Activated CD4-positive, CD25-positive, alpha-beta regulatory T cell (primary cell): ENCODE measurements around the gene CHST8.
"Not testable (repeated sequence)": the region's sequence is repeated elsewhere in the genome, so short reads cannot be mapped to it uniquely, and the experiment has no call there.

Experiments used
- DNase-seq, 4 experiments: peaks; one replicate each; lab custom pipeline; 2025; lab: John Stamatoyannopoulos, UW

Gene CHST8

DNA sequence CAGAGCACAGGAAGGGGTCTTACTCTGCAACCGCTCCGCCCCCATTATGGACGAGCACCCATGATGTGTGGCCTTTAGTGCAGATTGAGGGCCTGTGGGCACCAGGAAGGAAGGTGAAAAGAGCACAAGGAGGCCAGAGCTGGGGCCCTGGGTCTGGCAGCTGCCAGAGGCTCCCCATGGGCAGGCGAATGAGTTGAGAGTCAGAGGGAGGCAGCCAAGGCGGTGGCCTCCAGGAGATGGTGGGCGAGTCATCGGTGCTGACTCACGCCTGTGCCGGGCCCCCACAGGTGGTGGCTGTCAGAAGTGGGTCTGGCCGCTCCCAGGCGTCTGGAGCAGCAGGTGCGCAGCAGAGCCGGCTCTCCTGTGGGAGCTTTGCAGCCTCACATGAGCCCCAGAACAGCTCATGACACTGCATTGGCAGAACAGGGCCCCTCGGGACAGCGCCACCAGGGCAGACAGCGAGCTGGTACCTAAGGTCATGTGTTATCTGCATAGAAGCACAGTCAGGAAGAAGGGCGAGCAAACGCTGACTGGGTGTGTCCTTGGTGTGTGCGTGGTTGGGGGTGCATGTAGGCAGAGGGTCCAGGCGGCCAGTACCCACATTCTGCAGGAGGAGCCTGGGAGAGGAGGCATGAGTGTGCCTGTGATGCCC, 68.8 kb downstream of the CHST8 start:
- no peak for DNase-seq

DNA sequence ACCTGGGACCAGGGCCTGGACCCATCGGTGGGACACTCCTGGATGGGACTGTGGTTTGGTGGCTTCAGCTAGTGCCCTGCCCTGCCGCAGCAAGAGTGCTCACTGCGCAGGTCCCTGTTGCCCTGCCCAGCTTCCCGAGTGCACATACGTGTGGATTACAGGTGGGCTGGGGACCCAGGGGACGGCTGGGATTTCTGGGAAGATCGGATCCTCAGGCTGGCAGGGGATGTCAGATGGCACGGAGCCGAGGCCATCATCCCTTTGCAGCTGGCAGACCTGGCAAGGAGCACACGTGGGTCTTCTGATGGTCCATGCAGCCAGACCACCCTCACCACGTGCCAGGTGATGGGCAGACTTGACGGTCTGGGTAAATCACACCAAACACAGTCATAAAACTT, 69.3 kb downstream of the CHST8 start:
- DNase-seq = no peak

DNA sequence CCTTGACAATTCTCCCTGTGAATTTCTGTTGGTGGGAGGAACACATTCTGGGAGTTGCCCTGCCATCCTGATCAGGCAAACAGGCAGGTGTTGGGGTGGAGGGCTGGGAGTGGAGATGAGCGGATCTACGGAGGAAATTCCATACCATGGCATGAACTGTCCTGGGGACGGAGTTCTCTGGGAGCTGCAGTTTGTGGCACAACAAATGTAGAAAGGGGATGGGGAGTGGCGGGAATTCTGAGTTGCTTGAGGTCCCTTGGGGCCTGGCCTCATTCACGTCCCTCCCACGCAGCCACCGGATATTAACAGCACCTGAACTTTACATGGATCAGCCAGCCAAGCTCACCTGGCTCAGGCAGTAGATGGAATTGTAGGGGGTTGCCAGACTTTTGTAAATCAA, 70.0 kb downstream of the CHST8 start:
- DNase-seq = no peak

DNA sequence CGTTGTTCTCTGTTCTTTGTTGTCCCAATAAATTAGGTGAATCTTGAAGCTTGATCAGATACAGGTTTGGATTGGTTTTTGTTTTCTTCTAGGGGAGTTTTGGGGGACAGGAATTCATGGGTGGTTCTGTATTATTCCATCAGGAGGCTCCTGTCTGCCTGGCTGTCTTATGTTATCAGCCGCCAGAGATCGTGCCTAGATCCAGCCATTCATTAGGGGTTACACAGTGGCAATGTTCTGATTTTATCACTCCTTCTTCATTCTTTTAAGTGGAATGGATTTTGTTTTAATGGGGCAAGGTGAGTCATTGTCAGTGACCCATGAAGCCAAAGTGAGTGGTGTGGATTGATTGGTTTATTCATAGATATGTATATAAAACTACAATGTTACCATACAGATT, 71.9 kb downstream of the CHST8 start:
- no peak for DNase-seq

DNA sequence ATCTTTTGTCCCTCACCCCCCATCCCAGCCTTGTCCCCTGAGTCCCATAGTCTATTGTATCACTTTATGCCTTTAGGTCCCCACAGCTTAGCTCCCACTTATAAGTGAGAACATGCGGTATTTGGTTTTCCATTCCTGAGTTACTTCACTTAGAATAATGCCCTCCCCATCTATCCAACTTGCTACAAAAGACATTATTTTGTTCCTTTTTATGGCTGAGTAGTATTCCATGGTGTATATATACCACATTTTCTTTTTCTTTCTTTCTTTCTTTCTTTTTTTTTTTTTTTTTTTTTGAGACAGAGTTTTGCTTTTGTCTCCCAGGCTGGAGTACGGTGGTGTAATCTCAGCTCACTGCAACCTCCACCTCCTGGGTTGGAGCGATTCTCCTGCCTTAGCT, 73.8 kb downstream of the CHST8 start:
- DNase-seq = not testable (repeated sequence)

DNA sequence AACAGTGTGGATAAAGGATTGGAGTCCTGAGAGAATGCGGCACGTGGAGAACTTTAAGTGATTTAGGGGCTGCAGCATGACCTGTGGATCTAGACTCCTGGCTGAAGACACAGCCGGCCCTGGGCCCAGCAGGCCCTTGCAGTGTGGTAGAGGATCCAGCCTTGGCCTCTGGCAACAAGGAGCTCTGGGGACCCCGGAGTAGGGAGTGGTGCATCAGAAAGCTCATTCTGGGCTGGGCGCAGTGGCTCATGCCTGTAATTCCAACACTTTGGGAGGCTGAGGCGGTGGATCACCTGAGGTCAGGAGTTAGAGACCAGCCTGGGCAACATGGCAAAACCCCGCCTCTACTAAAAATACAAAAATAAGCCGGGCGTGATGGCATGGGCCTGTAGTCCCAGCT, 76.0 kb downstream of the CHST8 start:
- no peak for DNase-seq

DNA sequence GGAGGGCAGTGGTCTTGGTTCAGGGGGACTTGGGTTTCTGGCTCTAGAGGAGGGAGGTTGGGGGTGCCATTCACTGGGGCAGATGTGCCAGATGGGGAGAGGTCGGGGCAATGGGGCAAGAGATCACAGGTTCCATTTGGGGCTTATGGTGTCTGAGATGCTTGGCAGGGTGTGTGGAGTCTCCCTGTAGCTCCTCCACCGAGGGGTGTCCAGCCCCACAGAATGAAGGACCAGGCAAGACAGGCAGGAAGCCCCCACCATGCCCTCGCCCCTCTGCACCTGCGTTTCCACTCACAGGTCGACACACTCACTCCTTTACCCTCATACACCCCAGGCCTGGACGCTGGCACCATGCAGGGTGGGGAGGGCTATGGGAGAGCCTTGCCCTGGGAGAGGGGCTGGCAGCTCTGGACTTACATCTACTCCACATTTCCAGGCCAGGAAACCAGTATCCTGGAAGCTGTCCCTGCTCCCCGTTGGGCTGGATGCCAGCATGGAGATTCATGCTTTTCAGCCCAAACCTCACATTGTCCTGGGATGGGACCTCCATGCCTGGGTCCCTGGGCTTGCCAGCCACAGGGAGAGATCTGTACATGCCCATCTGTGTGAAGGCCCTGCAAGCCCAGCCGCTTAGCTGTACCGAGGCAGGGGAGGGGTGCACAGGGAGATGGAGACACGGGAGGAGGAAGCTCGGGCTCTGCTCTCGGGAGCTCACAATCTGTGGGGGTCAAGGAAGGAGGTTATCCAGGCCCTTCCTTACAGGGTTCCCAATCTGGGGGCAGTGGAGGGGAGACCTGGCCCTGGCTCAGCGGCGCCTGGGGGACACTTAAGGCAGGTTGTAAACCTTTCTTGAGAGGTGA, 77.1 kb downstream of the CHST8 start:
- no peak for DNase-seq

DNA sequence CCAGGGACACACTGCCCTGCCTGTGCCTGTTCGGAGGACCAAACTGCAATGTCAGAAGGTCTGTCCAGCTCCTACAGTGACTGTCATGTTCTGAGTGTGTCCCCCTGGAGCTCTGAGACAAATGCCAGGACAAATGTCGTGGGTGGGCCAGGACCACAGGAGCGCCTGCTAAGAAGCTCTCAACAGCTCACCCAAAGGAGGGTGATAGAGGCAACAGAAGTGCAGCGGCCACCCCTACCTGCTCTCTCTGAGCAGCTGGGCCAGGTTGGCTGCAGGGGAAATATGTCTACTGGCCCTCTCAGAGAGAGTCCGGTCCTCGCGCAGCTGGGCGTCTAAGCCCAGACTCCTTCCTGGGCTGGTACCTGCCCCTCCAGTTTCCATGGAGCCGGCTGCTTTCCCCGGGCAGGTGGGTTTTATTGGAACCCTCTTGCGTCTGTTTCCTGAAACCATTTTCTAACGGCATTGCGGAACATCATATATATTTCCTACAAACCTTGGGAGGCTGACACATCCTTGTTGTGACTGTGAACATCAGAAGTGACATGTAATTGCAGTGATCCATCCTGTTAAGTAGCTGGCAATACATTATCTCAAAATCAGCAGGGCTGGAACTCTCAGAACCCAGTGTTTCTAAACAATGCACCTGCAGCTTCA, 78.1 kb downstream of the CHST8 start:
- no peak for DNase-seq

DNA sequence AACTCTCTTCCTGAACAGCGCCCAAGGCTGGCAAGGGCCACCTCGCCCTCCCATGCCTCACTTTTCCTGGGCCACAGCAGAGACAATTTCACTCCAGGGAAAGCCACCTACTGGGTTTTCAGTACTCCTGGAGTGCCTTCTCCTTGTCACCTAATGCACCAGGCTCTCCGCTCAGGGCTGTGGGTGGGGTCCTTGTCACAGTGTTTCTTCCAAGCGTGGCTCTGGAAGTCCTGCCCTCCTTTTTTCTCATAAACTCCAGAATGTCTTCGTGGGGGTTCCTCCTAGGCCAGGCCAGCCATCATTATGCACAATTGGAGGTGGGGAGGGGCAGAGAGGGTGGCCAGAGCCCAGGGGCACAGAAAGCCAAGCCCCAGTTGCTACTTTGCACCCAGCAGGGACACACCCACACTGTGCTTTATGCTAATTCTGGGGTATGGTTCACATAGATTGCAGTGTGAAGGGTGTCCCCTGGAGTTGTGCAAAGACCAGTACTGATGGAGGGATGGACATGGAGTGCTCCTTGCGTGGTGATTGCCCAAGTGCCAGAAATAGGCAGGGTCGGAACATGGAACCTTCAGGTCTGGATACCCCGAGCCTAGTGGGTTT, 78.8 kb downstream of the CHST8 start:
- DNase-seq = no peak

DNA sequence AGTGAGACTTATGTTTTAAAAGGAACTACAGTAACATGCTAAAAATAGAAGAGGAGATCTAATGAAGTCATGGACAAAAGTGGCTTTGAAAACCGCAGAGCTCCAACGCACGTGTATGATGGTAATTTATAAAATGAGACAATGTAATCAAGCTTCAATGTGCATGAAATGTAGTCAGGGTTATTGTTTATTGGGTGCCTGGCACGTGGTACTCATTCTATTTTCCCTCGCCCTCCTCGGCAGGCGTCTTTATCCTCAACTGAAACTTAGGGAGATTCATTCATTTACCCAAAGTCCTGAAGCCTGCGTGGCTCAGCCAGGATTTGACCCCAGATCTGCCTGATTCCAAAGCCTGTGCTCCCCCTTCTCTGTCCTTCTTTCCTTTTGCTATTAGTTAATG, 79.8 kb downstream of the CHST8 start:
- no peak for DNase-seq

DNA sequence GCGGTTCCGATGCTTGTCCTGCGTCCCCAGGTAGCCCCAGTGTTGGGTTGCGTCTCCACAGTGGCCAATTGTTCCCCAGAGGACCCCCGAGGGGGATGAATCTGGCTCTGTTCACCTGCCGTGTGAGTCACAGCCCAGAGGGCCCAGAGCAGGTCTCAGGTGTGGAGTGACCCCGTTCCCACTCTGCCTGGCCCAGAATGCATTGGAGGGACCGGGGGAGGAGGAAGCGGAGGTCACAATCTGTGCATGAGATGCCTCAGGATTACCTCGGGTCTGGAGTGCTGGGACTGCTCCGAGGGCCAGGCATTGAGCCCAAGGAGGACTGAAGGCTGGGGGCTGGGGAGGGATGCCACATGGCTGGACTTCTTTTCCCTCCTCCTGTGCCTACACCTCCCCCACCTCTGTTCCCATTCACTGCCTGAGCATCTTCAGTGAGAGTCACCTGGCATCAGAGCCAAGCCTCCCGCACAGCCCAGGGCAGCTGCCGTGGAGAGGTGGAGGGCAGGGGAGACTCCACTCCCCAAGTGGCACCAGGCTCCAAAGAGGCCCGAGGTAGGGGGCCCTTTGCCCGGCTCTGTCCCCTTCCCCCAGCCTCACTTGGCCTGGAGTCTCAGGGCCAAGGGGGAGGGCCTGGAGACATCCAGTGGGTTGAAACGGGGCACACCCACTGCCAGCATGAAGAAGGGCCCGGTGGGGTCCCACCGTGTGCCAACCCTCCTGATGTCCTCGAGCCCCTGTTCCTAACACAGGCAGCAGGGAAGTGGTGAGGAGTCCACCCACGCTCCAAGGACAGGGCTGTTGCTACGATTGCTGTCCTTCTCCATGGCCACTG, 81.1 kb downstream of the CHST8 start:
- DNase-seq = no peak

DNA sequence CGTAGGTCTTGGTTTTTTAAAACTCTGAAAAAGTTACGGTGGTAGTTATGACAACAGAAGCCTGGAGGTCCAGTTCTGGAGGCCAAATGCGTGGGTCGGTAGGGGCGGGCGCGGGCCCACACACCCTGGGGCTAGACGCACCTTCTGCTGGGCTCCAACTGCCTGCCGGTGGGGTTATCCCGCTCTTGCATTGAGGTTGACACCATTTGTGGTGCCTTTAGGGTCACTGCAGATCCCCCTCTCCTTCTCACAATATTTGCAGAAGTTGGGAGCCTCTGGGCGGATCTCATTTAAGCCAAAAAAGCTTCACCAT, 81.6 kb downstream of the CHST8 start:
- DNase-seq = no peak

DNA sequence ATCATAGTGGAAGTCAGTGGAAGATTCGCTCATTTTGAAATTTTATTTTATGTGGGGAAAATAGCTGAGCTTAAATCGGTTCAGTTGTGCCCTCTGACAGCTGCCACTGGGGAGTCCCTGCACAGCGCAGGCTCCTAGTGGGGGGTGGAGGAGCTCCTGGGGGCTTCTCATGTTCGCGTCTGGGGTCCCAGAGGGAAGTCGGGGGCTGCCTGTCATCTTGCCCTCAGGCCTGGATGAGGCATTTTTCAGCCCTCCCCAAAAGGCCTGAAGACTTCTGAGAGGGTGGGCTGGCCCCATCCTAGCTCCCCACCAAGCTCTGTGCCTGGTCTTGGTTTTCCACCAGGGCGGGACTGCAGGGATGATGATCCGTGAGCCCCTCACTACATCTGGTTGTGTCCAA, 82.1 kb downstream of the CHST8 start:
- DNase-seq = no peak

DNA sequence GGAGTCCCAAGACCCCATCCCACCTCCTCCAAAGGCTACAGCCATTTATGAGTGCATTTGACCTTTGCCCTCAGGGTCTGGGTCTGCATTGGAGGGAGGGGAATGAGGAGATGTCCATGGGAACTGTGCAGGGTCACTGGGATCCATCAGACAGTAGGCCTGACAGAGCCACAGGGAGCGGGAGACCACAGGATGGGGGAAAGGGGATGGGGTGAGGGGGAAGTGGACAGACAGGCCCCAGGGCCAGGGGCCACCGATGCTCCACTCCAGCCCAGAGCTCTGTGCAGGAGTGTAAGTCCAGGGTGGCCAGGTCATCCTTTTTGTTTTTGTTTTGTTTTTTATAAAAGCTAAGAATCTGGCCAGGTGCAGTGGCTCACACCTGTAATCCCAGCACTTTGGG, 82.5 kb downstream of the CHST8 start:
- DNase-seq = no peak

DNA sequence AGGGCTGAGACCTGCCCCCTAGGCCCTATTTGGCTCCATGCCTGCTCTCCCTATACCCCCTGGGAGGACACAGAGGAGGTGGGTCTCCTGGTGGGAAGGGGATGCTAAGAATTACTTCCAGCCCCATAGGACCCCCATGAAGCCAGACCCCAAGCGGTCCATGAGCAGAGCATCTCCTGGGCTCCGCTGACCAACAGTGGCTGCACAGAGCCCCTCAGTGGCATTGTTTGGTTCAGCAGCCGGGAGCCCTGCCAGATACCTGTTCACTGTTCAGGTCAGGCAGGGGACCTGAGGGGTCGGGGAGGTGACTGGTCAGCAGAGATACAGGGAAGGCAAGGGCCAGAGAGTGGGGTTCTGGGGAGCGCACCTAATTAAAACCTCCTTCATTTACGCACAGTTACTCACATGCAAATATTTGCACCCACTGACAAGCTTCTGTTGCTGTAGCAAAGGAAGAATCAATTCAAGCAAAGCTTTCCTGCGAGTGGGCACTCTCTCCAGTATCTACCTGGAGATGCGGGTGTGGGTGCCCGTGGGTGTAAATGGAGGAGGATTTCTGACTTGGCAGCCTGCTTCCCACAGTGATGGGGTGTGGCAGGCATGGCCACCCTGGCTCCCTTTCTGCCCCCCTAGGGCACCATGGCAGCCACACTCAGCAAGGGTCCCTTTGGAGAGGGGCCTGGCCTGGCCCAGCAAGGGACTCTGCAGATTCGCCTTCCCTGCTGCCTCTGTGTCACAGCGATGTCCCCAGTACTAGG, 83.5 kb downstream of the CHST8 start:
- DNase-seq = no peak

DNA sequence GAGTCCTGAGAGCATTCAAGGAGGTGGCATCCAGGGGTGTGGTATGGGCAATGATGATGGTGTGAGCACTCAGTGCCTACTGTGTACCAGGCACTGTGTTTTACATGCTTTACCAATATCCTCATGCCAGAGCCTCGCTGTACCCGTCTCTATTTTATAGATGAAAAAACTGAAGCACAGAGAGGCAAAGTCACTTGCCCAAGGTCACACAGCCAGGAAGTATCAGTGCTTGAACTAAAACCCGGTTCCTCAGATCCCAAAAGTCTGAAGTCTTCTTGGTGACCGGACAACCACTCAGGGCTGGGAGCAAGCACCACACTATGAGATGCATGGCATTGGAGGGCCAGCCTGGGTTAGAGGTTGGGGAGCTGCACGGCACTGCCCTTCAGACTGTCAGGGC, 84.1 kb downstream of the CHST8 start:
- DNase-seq = no peak

DNA sequence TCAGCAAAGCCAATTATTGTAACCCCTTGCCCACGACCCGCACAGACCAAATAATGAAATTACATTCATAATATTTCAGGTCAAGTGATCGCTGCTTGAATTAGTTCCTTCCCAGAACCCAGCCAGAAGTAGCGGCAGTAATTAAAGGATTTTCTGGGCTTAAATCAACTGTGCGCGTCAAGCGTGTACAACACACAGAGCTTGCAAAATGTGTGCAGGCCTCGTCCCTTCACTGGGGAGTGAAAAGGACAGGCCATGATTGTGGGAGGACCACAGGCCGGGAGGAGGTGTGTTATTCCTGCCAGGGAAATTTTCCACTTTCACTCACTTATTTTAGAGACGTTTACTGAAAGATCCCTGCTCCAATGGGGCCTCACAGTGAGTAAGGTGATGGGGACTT, 84.9 kb downstream of the CHST8 start:
- no peak for DNase-seq

DNA sequence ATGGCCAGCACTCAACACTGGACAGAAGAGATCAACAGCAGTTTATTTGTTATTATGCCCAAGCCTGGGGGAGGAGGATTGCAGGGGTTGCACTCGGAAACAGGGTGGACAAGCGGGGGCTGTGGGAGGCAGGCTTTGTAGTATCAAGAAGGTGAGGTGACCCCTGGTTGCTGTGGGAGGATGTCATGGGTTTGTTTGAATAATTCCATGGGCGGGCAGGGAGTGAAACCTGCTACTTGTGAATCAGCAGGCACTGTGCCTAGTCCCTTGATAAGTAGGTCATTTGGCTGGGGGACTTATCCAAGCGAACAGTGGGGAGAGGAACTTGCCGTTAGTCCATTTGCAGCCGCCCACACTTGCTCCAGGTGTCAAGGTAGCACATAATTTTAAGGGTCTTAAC, 90.5 kb downstream of the CHST8 start:
- DNase-seq = no peak

DNA sequence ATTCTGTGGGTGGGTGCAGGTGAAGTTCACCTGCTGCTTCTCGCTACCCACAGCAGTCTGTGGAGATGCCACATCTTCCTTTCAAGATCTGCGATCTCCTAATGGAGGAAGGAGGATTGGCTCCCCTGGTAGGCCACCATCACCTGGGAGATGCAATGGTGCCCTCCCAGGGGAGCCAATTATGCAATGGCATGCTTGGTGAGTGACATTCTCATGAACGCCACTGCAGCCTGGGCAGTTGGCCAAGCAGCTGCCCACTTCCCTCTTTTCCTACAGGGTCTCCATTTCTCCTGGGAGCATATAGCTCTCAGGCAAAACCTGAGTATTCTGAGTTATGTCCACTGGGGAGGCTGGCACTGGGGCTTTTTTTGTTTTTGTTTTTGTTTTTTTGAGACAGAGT, 91.4 kb downstream of the CHST8 start:
- DNase-seq = no peak

DNA sequence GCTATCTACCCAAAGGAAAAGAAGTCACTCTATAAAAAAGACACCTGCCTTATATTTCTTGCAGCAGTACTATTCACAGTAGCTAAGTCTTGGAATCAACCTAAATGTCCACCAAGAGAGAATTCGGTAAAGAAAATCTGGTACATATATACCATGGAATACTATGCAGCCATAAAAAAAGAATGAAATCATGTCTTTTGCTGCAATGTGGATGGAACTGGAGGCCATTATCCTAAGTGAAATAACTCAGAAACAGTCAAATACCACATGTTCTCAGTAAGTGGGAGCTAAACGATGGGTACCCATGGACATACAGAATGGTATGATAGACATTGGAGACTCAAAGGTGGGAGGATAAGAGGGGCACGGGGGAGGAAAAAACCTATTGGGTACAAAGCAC, 92.4 kb downstream of the CHST8 start:
- DNase-seq = no peak

DNA sequence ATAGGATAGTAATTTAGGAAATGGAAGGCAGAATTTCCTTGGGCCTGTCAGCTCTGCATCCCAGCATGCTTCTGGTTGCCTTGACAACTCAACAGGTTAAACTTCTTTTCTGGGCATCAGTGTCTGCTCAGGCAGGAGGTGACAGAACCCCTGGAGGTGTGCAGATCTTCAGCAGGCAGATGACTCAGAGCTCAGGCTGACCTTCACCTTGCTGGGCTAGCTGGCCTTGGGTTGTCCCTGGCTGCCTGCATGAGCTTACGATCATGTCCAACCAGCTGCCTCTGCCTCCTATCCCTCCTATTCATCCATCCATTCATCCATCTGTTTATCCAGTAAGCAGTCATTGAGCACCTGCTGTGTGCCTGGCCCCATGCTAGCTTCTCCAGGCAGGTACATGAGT, 93.7 kb downstream of the CHST8 start:
- DNase-seq = no peak
